Stimulated activated CD4-positive, alpha-beta T cell treated with anti-CD3 and anti-CD28 coated beads, Interleukin-4, amount 100 ng/mL, for 4 hours (primary cell): ENCODE data around the gene ELK1.

Source experiments
- DNase-seq, 2 experiments: peaks; one replicate each; pipeline ENCODE4 v3.0.0-alpha.2; 2020

ELK1 gene

DNA sequence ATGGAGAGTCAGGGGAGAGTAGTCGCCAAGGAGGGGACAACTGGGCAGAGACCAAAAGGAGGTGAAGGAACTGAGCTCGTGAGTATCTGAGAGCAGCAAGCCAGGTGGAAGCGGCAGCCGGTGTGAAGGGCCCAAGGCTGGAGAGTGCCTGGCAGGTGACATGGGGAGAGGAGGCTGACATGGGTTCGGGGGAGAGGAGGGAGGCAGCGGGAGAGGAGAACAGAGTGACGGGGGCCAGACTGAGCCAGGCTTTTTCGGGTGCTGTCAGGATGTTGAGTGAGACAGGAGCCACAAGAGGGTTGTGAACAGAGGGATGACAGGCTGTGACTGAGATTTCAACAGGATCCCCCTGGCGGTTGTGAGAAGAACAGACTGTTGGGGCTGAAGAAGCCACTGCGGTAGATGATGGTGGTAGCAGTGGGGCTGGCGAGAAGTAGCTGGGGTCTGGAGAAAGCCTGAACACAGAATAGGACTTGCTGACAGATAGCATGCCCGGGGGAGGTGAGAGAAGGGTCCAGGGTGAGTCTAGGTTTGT lies 5.7 kb downstream of the ELK1 start:
- no peak for DNase-seq

DNA sequence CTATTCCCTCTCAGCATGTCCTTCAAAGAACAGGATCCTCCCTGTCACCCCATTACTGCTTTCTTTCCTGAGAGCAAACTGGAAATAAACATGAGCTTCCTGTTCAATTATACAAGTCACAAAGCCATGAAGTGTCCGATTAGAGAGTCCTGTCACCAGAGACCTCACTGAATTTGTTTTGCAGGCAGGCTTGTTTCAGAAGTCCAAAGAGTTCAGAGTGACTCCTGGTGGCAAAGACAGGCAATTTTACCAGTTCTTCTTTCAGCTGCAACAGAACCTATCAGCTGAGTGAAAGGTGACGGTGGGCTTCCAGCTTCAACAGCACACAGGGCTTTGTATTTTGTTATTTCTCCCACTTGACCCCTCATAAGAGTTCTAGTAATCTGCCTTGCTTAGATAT lies 6.4 kb downstream of the ELK1 start:
- DNase-seq: no peak

DNA sequence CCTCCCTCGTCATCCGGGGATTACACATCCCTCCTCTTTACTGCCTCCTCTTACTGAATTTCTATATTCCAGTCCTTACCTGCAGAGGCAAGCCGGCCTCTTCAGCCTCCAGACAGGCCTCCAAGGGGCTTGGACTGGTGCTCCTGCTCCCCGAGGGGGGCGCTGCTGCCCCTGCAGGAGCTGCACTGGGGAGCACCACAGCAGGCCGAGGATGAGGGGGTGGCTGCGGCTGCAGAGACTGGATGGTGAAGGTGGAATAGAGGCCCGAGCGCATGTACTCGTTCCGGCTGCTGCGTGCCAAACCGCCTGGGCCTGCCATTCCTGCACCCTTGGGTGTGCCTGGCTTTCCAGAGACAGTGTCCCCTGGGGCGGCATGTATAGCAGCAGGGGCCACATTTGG lies 11.5 kb downstream of the ELK1 start:
- DNase-seq: no peak

DNA sequence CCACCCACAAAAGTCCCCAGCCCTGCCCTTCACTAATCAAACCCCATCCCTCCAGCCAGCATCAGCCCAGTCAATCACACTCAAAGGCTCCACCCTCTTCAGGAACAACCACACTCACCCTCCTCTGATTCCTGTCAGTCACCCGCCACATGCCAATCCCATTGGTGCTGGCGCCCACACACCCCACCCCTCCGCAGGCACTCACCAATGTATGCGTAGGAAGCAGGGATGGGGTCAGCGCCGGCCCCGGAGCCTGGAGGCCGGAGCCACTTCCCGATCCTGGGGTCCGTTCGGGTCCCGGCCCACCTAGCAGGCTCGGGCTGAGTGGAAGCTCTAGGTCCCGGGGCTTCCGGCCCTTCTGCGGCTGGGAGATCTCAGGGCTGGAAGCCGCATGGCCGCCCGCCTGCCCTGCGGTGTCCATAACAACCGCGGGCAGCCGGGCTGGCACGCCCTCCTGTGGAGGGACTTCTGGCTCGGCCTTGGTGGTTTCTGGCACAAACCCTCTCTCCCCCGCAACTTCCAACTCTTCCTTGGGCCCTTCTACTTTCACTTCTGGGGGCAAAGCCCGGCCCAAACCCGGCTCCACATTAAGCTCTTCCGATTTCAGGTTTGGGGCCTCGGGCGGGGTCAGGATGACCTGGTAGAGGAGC lies 12.7 kb downstream of the ELK1 start:
- peak; percentile 34 to 47 for DNase-seq

DNA sequence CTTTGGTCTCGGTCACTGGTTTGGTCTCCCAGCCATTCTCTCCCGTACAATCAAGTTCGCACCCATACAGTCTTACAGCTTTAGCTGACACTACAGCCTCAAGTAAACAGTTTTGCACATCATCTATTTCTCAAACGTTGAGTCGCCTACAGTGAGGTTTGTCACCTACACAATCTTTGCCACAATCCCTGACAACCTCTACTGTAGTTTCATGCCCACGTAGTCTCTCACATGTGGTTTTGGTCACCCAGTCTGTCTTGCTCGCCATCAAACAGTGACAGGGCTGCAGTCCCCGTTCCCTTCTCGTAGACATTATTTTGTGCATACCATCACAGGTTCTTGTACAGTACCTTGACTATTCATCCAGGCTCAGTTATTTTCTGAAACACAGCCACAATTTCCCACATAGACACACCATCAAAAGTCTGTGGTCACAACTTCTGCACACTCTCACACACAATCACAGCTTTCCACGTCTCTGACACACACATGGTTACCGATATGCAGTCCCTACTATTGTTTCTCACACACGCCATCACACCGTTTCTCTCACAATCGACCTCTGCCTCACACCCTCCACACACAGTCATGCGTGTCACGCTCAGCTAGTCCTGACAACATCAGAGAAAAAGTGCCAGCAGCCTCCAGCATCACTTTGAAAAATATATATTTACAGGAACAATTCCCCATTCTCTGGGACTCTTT lies 15.3 kb downstream of the ELK1 start:
- no peak for DNase-seq

DNA sequence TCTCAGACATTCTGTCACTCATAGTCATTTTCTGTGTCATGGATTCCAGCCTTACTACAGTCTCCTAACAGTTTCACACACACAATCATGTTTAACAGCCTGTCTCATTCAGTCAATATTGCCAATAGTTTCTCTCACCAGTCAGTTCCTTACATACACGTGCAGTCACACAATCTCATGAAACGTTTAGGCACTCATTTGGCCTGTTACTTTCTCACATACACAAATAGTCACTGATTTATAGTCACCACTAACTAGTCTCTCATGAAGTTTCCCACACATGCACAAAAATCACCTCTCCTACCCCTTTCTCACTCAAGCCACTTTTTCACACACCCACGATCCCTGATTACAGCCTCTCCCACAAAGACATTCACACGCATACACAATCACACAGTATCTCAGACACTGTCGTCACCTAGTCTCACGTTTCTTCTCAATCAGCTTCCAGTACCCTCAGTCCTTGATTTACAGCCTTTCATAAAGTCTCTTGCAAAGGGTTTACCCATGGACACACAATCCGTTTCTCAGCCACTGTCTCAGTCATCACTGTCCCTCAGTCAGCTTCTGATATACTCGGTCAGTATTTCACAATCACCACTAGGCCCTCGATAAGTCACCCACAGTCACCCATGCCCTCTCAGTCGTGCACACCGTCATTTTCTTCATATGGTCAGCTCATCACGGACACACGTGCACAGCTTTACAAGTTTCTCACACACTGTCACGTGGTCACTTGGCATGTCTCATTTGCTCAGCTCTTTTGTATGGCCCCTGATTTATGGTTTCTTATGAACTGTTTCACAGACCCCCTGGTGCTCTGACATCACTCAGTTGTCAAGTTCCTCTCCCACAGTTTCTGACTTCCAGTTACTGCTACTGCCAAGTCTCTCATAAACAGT lies 16.4 kb downstream of the ELK1 start:
- DNase-seq: no peak

DNA sequence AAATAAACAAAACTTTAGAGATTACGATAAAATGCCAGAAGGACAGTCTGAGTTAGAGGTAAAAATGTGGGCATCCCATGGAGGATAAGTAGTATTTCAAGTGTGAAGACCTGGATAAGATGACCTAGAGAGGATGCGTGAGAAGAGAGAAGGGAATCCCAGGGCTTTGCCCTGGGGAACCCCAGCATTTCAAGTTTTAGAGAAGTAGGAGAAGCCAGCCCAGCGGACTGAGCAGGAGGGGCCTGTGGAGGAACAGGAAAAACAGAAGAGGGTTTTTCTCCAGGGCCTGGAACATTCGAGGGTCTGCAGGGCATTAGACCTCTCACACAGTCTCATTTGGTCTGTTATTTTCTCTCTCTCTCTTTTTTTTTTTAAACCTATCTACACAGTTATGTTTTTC lies 17.7 kb downstream of the ELK1 start:
- DNase-seq: no peak

DNA sequence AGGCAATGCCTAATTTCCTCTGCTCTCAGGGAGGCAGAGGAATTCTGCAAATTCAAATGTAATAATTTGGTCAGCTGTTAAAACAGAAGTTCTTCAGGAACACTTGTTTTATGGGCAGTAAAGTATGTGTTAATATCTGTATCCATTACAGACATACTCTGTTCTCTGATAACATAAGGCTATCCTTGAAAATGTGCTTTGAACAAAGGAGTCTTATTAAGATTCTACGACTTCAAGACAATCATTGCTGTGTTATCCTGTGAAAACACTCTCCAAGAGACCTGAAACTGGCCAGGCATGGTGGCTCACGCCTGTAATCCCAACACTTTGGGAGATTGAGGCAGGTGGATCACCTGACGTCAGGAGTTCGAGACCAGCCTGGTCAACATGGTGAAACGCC lies 18.7 kb downstream of the ELK1 start:
- no peak for DNase-seq

DNA sequence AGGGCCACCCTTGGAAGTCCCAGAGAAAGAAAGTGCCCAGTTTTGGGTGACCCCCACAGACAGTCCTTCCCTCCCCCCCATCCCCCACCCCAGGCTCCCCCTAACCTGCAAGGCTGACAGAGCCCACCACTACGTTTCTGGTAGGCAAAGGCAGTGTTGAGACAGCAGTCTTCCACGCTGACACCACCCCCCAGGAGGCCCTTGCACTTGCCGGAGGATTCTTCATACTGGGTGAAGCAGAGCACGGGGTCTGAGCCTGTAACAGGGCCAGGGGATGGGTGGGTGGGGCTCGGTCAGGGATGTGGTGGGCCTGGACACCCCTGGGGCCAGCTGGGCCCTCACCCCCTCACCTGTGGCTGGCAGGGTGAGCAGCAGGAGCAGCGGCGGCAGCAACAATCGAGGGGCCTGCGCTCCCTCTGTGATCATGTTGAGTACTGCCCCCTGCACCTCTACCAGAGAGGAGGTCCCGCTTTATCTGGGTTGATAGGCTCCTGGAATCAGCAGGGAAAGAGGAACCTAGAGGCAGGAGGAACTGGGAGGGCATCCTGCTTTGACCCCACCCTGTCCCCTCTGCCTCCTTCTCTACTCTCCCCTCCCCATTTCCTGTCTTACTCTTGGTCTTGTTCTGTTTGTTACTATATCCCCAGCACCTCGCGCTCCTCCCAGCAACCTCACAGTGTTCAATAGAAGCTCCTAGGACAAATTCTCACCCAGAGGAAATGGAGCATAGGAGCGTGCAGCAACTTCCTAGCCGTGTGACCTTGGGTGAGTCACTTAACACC lies 20.8 kb downstream of the ELK1 start, which contains the start of gene CFP:
Gene CFP (minus strand): TSS at position 512 of the 782 bp plus-strand sequence. CDS start 86 bp downstream, at position 426.
- DNase-seq: no peak

DNA sequence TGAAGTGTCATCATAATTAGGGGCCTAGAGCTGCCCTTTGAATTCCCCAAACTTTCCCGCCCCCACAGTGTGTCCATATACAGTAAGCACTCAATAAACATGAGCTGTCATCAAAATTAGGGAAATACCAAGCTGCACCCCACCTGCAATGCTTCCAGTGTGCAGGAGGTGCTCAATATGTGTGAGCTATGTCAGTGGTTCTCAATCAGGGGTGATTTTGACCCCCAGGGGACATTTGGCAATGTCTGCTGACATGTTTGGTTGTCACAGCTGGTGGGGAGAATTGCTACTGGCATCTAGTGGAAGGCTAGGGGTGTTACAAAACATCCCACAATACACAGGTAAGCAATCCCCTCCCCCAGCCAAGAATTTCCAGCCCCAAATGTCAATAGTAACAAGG lies 21.4 kb downstream of the ELK1 start:
- DNase-seq: no peak

DNA sequence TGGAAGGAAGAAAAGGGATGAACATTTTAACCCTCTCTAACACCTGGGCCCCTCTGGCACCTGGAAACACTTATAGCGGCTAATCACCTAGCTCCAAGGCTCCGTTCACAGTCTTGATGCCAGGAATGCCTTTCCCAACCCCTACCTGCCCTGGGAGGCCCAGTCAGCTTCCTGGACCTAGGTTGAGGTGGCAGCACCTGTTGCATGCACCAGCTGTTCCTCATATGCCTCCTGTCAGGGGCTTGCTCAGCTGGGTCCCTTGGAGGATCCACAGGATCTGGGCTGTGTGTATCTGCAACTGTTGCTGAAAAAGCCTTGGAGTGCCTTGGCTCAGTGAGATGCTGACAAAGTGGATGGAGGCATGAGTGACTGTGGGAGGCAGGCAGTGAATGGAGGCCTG lies 25.0 kb downstream of the ELK1 start:
- DNase-seq: no peak

DNA sequence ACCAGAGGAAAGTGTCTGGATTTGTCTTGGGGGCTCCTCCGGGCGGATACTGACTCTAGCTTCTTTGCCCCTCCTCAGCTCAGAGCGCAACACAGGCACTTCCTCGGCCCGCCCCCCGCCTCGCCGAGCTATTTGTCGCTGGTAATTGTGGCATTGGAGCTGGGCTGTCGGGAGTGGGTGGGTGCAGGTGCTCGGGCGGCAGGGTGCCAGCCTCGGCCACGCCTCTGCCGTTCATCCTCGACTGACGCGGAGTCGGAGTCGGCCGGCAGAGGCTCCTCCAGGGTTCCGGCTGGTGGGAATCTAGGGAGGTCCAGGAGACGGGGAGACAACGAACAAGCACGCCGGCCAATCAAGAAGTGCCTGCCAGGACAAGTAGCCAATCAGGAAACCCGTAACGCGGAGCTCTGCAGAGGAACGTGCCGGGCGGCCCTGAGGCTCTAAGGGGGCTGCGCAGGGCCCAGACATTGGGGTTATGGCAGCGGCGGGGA lies 26.8 kb downstream of the ELK1 start:
- DNase-seq: peak; percentile 32 to 34

DNA sequence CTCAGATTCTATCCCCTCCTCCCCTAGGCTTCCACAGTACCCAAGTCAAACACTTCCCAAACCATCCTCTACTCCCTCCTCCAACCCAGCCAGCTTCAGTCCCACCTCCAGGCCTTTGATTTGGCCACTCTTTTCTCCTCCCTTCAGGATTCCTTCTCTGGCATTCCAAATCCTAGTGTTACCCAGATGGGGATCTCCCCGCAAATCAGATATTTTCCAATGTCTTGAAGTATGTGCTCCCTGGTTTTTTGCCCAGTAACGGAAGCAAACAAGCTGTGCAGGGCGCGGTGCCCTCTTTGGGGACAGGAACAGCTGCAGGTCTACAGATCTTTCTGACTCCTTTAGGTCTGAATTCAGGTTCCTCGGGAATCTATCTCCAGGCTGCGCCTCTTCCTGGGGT lies 28.5 kb downstream of the ELK1 start:
- DNase-seq: no peak

DNA sequence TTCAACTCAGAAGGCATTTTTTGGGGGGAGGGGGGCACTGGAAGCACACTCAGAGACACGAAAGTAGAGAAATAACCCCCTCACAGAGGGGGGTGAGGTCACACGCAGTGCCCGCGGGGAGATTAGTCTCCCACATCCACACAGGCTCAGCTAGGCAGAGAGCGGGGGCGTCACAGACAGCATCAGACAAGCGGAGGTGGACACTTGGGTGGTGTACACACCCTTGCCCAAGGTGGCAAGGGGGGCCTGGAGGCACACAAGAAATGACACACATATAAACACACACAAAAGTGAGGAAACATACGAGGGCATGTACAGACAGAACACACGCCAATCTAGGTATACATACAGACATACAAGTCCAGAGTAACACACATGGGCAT lies 30.1 kb downstream of the ELK1 start:
- no peak for DNase-seq

DNA sequence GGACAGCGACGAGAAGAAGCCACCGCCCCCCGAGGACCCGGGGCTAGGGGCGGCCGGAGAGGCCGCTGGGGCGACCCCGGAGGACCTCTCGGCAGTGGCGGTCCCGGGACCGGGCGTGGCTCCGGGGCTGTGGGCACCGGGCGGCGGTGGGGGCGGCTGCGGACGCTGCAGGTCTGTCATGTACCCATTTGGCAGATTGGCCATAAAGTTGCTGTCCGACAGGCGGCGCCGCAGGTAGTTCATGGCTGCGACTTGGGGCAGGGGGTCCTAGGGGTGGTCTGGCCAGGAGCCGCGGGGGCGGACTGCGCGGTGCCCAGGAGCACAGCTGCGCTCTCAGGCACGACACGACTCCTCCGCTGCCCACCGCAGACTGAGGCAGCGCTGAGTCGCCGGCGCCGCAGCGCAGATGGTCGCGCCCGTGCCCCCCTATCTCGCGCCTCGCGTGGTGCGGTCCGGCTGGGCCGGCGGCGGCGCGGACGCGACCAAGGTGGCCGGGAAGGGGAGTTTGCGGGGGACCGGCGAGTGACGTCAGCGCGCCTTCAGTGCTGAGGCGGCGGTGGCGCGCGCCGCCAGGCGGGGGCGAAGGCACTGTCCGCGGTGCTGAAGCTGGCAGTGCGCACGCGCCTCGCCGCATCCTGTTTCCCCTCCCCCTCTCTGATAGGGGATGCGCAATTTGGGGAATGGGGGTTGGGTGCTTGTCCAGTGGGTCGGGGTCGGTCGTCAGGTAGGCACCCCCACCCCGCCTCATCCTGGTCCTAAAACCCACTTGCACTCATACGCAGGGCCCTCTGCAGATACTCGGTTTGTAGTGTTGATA lies 30.7 kb downstream of the ELK1 start, which contains the start of gene SYN1:
Gene SYN1 (minus strand): TSS at position 372 of the 817 bp plus-strand sequence. CDS start 129 bp downstream, at position 243.
- peak; percentile 76 to 77 for DNase-seq

DNA sequence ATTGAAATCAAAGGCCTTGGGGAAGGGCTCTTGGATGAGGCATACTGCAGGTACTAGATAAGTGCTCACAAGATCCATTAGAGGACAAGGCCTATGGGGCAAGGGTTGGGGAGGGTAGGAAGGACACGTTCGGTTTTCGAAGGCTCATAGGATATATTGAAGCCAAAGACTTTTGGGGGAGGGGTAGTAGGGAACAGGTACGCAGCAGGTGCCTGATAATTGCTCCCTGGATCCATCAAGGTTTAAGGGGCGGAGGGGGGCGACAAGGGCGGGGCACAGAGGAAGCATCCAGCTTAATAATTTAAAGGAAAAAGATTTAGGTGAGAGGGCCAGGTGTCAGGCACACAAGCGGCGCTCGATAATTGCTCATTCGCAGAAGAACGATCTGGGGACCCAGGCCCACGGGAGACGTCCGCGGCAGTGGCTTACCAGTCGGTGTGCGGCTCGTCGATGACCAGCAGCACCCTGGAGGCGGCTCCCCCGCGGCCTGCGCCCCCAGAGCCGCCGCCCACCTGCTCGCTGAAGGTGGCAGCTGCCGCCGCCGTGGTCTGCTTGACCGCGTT lies 31.4 kb downstream of the ELK1 start:
- no peak for DNase-seq

DNA sequence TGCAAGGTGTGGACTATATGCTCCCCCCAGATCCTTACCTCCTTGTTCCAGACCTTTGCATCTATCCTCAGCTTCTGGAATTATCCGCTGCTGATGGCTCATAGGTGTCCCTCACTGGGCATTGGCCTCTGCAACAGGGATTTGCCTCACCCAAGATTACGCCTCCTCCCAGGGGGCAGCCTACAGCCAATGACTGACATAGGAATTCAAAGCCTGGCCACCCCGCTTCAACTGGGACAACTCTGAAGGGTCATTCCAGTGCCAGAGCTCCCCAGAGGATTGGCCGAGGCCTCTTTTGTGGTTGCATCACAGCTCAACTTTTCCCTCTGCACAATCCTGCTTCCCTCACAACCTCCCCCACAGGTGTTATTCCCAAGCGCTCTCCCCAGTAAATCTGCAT lies 35.7 kb downstream of the ELK1 start:
- DNase-seq: no peak

DNA sequence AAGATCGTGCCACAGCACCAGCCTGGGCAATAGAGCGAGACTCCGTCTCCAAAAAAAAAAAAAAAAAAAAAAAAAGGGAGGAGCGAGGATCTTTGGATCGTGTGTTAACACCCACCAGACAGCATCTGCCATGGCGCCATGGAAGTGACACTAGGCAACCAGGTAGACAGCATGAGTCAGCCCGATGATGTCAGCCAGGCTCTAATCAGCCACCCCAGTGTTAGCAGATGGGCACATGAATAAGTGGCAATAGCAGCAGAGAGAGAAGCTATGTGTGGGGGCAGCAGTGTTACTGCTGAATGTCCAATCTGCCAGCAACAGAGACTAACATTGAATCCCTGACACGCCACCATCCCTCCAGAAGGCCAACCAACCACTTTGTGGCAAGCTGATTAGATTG lies 37.3 kb downstream of the ELK1 start:
- peak in 1 of 2 experiments; percentile 9 for DNase-seq

DNA sequence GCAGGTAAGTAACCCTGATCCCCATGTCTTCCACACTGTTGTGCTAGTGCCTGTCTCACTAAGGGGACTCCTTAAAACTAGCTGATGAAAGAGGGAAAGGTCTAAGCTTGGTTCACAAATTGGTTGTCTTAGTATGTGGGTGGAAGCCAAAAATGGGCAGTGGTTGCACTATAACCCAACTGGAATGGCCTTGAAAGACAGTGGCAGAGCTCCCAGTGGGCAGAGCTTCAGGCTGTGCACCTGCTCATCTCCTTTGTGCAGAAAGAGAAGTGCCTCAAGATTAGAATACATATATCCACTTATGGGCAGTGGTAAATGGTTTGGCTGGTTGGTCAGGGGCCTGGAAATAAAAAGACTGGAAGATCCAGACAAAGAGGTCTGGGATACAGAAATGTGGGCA lies 37.9 kb downstream of the ELK1 start:
- no peak for DNase-seq

DNA sequence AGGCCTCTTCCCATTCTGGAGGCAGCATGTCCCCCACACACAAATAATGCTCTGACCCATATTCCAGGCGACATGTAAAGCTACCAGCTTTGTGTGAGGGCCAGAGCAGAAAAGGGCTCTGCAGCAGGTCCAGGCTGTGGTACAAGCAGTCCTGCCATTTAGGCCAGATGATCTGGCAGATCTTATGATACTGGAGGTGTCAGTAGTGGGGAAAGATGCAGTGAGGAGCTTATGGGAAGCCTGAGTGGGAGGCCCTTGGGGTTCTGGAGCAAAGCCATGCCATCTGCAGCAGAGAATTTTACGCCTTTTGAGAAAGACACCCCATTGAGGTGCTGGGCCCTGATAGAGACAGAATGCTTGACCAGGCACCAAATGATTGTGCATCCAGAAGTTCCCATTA lies 38.4 kb downstream of the ELK1 start:
- DNase-seq: no peak

DNA sequence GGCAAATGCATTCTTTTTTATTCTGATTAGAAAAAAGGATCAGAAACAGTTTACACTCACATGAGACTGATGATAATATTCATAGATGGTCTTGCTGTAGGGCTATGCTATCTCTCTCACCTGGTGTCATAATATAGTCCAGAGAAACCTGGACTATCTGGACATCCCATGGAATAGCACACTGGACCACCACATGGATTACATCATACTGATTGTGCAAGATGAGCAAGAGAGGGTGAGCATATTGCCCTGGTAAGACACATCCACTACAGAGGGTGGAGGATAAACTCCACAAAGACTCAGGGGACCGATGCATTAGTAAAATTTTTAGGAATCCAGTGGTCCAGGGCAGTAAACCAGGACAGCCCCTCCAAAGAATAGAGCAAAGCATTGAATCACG lies 38.9 kb downstream of the ELK1 start:
- no peak for DNase-seq
